HepG2 (cell line): ENCODE data around the gene TMEM253. TPM values are rescaled to one million over a fixed set of nuclear protein-coding genes. Genes with fewer than 3 reads are reported as not detected.
A peak's percentile ranks its signal among the peaks of the same experiment; 100 is the strongest.

Experiments
- ARNT ChIP-seq: fragments of 450-650 bp; IDR thresholded peaks from 2 replicates; pipeline ENCODE4 v1.6.1; 2017
- DNMT1 ChIP-seq: sonication (generic); formaldehyde crosslinking; IDR thresholded peaks from 2 replicates; pipeline ENCODE4 v1.5.1; 2020; ENCODE audit warnings: mild to moderate bottlenecking, missing genetic modification reagents
- EHMT2 ChIP-seq: fragments of 200-600 bp; sonication (generic); IDR thresholded peaks from 2 replicates; pipeline ENCODE4 v1.7.0; 2017; ENCODE audit warnings: antibody characterized with exemption, low read depth, low read length, borderline replicate concordance
- FOXO4 ChIP-seq: sonication (generic); formaldehyde crosslinking; conservative IDR thresholded peaks from 2 replicates; pipeline ENCODE4 v1.8.1; 2023; ENCODE audit warnings: missing genetic modification reagents
- HNRNPL ChIP-seq: fragments of 200-400 bp; formaldehyde crosslinking; IDR thresholded peaks from 2 replicates; pipeline ENCODE4 v1.6.1; 2017; ENCODE audit warnings: mild to moderate bottlenecking, low read depth, low read length
- HOXA3 ChIP-seq: sonication (generic); formaldehyde crosslinking; IDR thresholded peaks from 2 replicates; pipeline ENCODE4 v1.5.0; 2020; ENCODE audit warnings: missing genetic modification reagents
- IRF9 ChIP-seq: sonication (generic); formaldehyde crosslinking; IDR thresholded peaks from 2 replicates; pipeline ENCODE4 v1.8.0; 2022; ENCODE audit warnings: missing genetic modification reagents, mild to moderate bottlenecking, borderline replicate concordance
- KLF6 ChIP-seq: IDR thresholded peaks from 2 replicates; pipeline ENCODE4 v1.8.0; 2016; ENCODE audit warnings: missing biosample characterization, missing genetic modification reagents
- MNT ChIP-seq: fragments of 450-650 bp; IDR thresholded peaks from 2 replicates; pipeline ENCODE4 v1.6.1; 2016
- MTA3 ChIP-seq: sonication (generic); formaldehyde crosslinking; IDR thresholded peaks from 2 replicates; pipeline ENCODE4 v1.4.0; 2020; ENCODE audit warnings: missing genetic modification reagents
- MYC ChIP-seq: sonication (generic); formaldehyde crosslinking; IDR thresholded peaks from 2 replicates; pipeline ENCODE4 v1.9.0; 2021; ENCODE audit warnings: missing genetic modification reagents, borderline replicate concordance
- POGZ ChIP-seq: sonication (generic); formaldehyde crosslinking; IDR thresholded peaks from 2 replicates; pipeline ENCODE4 v1.4.0; 2020; ENCODE audit warnings: mild to moderate bottlenecking, missing genetic modification reagents
- TAF1 ChIP-seq: sonication (generic); formaldehyde crosslinking; IDR thresholded peaks from 2 replicates; pipeline ENCODE4 v1.4.0; 2020; ENCODE audit warnings: missing genetic modification reagents
- TCF7 ChIP-seq: sonication (generic); IDR thresholded peaks from 2 replicates; pipeline ENCODE4 v1.6.1; 2016; ENCODE audit warnings: antibody characterized with exemption, low read depth
- ZBTB38 ChIP-seq: sonication (generic); formaldehyde crosslinking; IDR thresholded peaks from 2 replicates; pipeline ENCODE4 v1.5.1; 2020; ENCODE audit warnings: mild to moderate bottlenecking, missing genetic modification reagents
- ZBTB7B ChIP-seq: sonication (generic); formaldehyde crosslinking; IDR thresholded peaks from 2 replicates; pipeline ENCODE4 v1.4.0; 2020; ENCODE audit warnings: missing genetic modification reagents
- ZNF33B ChIP-seq: sonication (generic); formaldehyde crosslinking; IDR thresholded peaks from 2 replicates; pipeline ENCODE4 v1.5.1; 2020; ENCODE audit warnings: mild to moderate bottlenecking, missing genetic modification reagents
- ZNF547 ChIP-seq: sonication (generic); formaldehyde crosslinking; IDR thresholded peaks from 2 replicates; pipeline ENCODE4 v1.5.1; 2020; ENCODE audit warnings: mild to moderate bottlenecking, missing genetic modification reagents
- ZNF550 ChIP-seq: sonication (generic); formaldehyde crosslinking; IDR thresholded peaks from 2 replicates; pipeline ENCODE4 v1.4.0; 2020; ENCODE audit warnings: mild to moderate bottlenecking, missing genetic modification reagents, borderline replicate concordance
- ZNF598 ChIP-seq: sonication (generic); formaldehyde crosslinking; IDR thresholded peaks from 2 replicates; pipeline ENCODE4 v1.5.1; 2020; ENCODE audit warnings: mild to moderate bottlenecking, missing genetic modification reagents, borderline replicate concordance
- ZNF652 ChIP-seq: IDR thresholded peaks from 2 replicates; pipeline ENCODE4 v1.6.1; 2016; ENCODE audit warnings: low read depth, borderline replicate concordance
- ZNF776 ChIP-seq: sonication (generic); formaldehyde crosslinking; IDR thresholded peaks from 2 replicates; pipeline ENCODE4 v1.4.0; 2020; ENCODE audit warnings: mild to moderate bottlenecking, missing genetic modification reagents
- ZNF879 ChIP-seq: sonication (generic); formaldehyde crosslinking; IDR thresholded peaks from 2 replicates; pipeline ENCODE4 v1.8.1; 2023; ENCODE audit warnings: missing genetic modification reagents
- polyA plus RNA-seq, 8 experiments: library from polyadenylated mRNA; depleted of rRNA in 3 of 8; stranded (reverse) in 7 of 8; unstranded in 1 of 8; fragments of >200 nt; fragmentation: Illumina TruSeq in 4 of 8; extraction: Trizol in 4 of 8; gene quantifications; 2 replicates each; pipeline versions ENCODE4 v1.2.1 to v1.2.3, GENCODE V29; 2011 to 2016; ENCODE audit warnings: low read depth in 4 of 8, missing spikeins in 1 of 8, mixed read lengths in 1 of 8; ENCODE audit not compliant: insufficient read depth in 1 of 8
- total RNA-seq, 5 experiments: library from RNA; depleted of rRNA; stranded (reverse); fragments of >200 nt; fragmentation: Illumina TruSeq; extraction: Trizol; gene quantifications; 2 replicates each; pipeline ENCODE4 v1.2.3, GENCODE V29; 2016; ENCODE audit warnings: low read depth in 1 of 5
- TF ChIP-seq, protein P1 (sequence below): sonication (generic); formaldehyde crosslinking; IDR thresholded peaks from 2 replicates; pipeline ENCODE4 v1.4.0; 2020; ENCODE audit warnings: missing genetic modification reagents
- TF ChIP-seq, protein P2 (sequence below): sonication (generic); formaldehyde crosslinking; IDR thresholded peaks from 2 replicates; pipeline ENCODE4 v1.4.0; 2020; ENCODE audit warnings: missing genetic modification reagents

Gene TMEM253
- total and polyA plus RNA-seq, 2 of the 13 experiments (the other 11 are each of a cell fraction or from before 2014, with no cell fraction given) = 0.29 to 0.45 TPM

GRCh38 chr14:21090194-21090939, 10.5 kb upstream of the TMEM253 start (continued):
- TF ChIP-seq ZBTB7B (CRISPR knock-in tag) (peak; percentile 43), POGZ (peak; percentile 69), ZNF776 (no peak), DNMT1 (CRISPR knock-in tag) (0 out of 2 replicates have a peak, but pooled peaks have one; percentile 28), EHMT2 (no peak), IRF9 (0 out of 2 replicates have a peak, but pooled peaks have one; percentile 63), FOXO4 (CRISPR knock-in tag) (peak; percentile 89; the same call in 1 of the 2 replicates), ZNF547 (CRISPR knock-in tag) (0 out of 2 replicates have a peak, but pooled peaks have one; percentile 54), ZNF550 (no peak), TCF7 (no peak), ZNF652 (CRISPR knock-in tag) (no peak), MYC (no peak; the same call in 1 of the 2 replicates), MTA3 (CRISPR knock-in tag) (no peak), TAF1 (CRISPR knock-in tag) (0 out of 2 replicates have a peak, but pooled peaks have one; percentile 14), MNT (no peak), HNRNPL (peak; percentile 67; the same call in 1 of the 2 replicates), ZNF33B (0 out of 2 replicates have a peak, but pooled peaks have one; percentile 38), HOXA3 (peak; percentile 72), KLF6 (CRISPR knock-in tag) (no peak), ZBTB38 (CRISPR knock-in tag) (peak; percentile 98), ZNF598 (CRISPR knock-in tag) (0 out of 2 replicates have a peak, but pooled peaks have one; percentile 34), ARNT (no peak), ZNF879 (no peak)
- TF ChIP-seq, protein P1, sequence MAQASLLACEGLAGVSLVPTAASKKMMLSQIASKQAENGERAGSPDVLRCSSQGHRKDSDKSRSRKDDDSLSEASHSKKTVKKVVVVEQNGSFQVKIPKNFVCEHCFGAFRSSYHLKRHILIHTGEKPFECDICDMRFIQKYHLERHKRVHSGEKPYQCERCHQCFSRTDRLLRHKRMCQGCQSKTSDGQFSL = peak; percentile 98
- TF ChIP-seq, protein P2, sequence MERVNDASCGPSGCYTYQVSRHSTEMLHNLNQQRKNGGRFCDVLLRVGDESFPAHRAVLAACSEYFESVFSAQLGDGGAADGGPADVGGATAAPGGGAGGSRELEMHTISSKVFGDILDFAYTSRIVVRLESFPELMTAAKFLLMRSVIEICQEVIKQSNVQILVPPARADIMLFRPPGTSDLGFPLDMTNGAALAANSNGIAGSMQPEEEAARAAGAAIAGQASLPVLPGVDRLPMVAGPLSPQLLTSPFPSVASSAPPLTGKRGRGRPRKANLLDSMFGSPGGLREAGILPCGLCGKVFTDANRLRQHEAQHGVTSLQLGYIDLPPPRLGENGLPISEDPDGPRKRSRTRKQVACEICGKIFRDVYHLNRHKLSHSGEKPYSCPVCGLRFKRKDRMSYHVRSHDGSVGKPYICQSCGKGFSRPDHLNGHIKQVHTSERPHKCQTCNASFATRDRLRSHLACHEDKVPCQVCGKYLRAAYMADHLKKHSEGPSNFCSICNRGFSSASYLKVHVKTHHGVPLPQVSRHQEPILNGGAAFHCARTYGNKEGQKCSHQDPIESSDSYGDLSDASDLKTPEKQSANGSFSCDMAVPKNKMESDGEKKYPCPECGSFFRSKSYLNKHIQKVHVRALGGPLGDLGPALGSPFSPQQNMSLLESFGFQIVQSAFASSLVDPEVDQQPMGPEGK = peak; percentile 61
